Stimulated activated CD4-positive, alpha-beta T cell treated with anti-CD3 and anti-CD28 coated beads, TNF-alpha, amount 100 ng/mL, for 4 hours (primary cell): ENCODE data around the gene DUSP7.
"Not testable (repeated sequence)": the region's sequence is repeated elsewhere in the genome, so short reads cannot be mapped to it uniquely, and the experiment has no call there.

ENCODE experiments used
- DNase-seq, 3 experiments: peaks; one replicate each; pipeline ENCODE4 v3.0.0-alpha.2; 2020; ENCODE audit warnings: low read depth in 3 of 3

DUSP7 gene

GRCh38 chr3:52049503-52049902, 6.9 kb downstream of the DUSP7 start:
- DNase-seq: no peak

GRCh38 chr3:52047295-52047960, 8.9 kb downstream of the DUSP7 start:
- no peak for DNase-seq

DNA sequence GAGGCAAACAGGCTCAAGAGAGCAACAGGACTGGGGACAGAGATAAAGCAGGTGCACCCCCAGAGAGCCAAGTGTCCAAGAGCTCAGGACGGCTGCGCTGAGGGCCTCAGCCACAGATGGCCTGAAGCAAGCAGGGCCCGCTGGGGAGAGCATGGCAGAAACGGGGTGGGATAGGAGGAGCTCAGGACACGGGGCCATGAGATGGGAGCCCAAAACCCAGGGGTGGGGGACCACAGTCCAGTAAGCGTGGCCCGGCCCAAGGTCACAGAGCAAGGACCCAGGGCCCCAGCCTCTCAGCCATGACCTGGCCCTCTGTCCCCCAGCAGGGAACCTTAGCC, 9.5 kb downstream of the DUSP7 start:
- DNase-seq: no peak

DNA sequence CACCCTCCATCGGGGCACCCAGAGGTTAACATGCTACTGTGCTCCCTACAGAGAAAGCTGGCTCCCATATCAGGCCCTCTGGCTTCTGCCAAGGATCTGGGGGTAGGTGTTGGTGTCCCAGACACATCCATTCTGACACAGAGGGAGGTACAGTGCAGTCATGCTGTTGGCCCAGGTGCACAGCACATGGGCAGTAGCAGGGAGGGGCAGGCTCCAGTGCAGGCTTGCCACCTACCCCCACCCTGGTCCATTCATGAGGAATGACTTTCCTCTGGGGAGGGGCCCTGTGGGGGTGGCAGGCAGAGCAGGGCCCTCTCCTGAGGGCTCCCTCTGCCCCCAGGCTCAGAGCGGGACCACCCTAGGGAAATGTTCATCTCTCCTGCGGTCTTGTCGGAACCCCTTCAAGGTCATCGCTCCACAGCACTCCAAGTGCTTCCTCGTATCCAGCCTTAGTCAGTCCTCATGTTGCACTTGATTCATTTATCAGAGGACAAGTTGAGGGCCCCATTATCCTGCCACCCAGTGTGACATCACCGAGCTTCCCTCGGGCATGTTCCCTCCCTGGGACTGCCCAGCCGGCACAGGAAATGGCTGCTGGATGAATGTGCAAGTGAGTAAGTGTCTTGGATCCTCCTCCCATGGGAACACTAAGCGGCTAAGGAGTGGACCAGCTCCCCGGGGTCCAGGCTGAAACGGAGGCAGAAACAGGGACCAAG, 10.0 kb downstream of the DUSP7 start:
- no peak for DNase-seq

GRCh38 chr3:52044869-52045619, 11.3 kb downstream of the DUSP7 start:
- no peak for DNase-seq

- DNase-seq: no peak
These were observed 12.6 kb downstream of the DUSP7 start for GRCh38 chr3:52043750-52044149.

- not testable (repeated sequence) for DNase-seq
These were observed 13.3 kb downstream of the DUSP7 start for GRCh38 chr3:52043039-52043438.

DNA sequence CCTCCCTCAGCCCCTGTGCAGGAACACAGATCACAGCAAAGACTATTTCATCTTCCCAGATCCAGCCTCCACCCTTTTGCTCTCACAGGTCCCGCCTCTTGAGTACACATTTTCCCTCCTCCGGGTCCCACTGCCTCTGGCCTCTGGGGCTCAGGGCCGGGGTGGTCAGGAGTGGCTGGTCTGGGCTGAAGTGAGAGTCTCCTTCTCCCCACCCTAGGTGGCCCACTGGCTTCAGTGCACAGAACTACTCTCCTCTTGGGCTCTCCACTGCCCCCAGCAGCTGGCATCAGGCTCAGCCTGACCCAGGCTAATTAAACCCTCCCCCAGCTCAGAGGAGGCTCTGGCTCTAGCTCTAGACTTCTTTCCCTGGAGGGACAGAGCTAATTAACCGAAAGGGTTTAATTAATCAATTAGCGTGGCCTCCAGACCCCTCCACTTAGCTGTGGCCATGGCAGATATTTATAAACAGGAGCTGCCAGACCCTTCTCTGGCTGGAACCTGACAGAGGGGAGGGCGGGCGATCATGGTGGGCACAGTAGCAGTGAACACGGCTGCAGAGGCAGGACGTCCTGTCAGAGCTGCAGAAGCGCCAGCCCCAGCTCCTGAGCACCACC, 15.1 kb downstream of the DUSP7 start:
- DNase-seq: no peak

GRCh38 chr3:52040600-52040999, 15.8 kb downstream of the DUSP7 start:
- DNase-seq: no peak

GRCh38 chr3:52039846-52040245, 16.5 kb downstream of the DUSP7 start:
- no peak for DNase-seq

- DNase-seq: no peak
These were observed 16.9 kb downstream of the DUSP7 start for GRCh38 chr3:52039426-52039825.

- no peak for DNase-seq
These were observed 18.1 kb downstream of the DUSP7 start for GRCh38 chr3:52038227-52038626.

GRCh38 chr3:52037291-52037690, 19.1 kb downstream of the DUSP7 start:
- no peak for DNase-seq

DNA sequence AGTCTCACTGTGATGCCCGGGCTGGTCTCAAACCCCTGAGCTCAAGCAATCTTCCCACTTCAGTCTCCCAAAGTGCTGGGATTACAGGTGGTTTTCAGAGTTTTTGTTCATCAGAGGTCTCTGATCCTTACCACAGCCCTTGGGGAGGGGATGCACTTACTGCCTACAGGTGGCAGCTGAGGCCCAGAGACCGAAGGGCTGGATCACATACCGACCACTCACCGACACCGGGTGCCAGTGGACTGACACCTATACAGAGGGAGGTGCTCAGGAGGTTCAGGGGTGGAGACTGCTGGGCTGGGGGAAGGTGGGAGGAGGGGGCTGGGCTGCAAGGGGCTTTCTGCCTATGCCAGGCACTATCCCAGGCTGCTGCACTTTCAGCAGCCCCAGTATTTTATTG, 19.5 kb downstream of the DUSP7 start:
- DNase-seq: no peak

DNA sequence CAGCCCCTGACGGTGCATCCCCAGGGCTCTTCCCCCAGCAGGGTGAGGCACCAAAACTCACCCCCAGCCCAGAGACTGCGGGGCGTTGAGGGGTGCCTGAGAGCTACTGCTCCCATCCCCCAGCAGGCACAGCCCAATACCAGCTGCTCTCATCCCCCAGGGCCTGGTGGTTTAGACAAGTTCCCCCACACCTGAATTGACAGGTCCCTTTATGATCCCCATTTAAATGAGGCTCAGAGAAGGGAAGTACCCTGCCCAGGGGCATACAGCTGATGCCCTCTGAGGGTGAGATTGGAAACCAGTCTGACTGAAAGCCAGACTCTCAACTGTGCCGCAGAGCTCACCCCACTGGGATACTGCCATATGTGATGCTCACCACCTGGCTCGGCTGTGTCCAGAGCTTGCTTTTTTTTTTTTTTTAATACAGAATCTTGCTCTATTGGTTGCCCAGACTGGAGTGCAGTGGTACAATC, 20.1 kb downstream of the DUSP7 start:
- DNase-seq: no peak

GRCh38 chr3:52034651-52035050, 21.7 kb downstream of the DUSP7 start:
- DNase-seq: no peak

- no peak for DNase-seq
These were observed 22.2 kb downstream of the DUSP7 start for GRCh38 chr3:52034212-52034611.

DNA sequence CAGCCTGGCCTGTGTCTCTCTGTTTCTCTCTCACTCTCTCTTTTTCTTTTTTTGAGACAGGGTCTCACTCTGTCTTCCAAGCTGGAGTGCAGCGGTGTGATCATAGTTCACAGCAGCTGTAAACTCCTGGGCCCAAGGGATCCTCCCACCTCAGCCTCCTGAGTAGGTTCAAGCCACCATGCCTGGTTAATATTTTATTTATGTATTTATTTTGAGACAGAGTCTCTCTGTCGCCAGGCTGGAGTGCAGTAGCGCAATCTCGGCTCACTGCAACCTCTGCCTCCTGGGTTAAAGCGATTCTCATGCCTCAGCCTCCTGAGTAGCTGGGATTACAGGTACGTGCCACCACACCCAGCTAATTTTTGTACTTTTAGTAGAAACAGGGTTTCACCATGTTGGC, 22.6 kb downstream of the DUSP7 start:
- not testable (repeated sequence) for DNase-seq

- no peak for DNase-seq
These were observed 23.5 kb downstream of the DUSP7 start for GRCh38 chr3:52032702-52033408.

GRCh38 chr3:52031896-52032295, 24.5 kb downstream of the DUSP7 start:
- DNase-seq: no peak

DNA sequence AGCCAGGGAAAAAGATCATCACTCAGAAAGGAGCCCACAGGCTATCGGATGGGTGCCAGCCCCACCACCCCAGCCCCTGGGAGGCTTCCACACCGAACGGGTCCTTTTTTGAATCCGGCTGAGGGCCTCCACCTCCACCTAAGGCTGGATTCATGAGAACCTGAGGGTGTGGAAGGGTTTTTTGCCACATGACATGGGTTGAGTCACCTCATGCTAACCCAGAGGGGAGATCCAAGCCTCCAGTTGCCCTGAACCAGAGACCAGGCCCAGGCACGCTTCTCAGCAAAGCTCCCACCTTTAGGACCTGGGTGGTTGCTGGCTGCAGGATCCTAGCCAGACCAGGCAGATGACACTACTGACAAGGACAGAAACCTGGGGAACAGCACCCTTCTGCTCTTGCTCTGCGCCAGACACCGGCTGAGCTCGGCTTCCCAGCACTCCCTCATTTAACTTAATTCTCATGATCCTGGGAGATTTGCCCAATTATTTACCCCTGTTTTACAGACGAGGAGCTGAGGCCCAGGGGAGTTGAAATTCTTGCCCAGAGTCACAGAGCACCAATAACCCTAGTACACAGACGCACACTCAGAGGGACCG, 25.6 kb downstream of the DUSP7 start:
- no peak for DNase-seq
